Activated naive CD8-positive, alpha-beta T cell (primary cell): Measurements from ENCODE around the gene BZW2.
"Not testable (repeated sequence)": the region's sequence is repeated elsewhere in the genome, so short reads cannot be mapped to it uniquely, and the experiment has no call there.

ENCODE experiments used
- H3K27ac Mint-ChIP-seq: one replicate; pipeline ENCODE4 v1.8.0; 2021; ENCODE audit warnings: mixed read lengths
- H3K27me3 Mint-ChIP-seq: one replicate; pipeline ENCODE4 v1.8.0; 2021; ENCODE audit warnings: mixed read lengths
- H3K36me3 Mint-ChIP-seq: one replicate; pipeline ENCODE4 v1.8.0; 2021; ENCODE audit warnings: mixed read lengths
- H3K4me1 Mint-ChIP-seq: one replicate; pipeline ENCODE4 v1.8.0; 2021; ENCODE audit warnings: low read depth, mixed read lengths
- H3K4me3 Mint-ChIP-seq: one replicate; pipeline ENCODE4 v1.8.0; 2021; ENCODE audit warnings: mild to moderate bottlenecking, mixed read lengths
- H3K9me3 Mint-ChIP-seq: one replicate; pipeline ENCODE4 v1.8.0; 2021; ENCODE audit warnings: low read depth, mixed read lengths

BZW2 gene

GRCh38 chr7:16652888-16653287, 6.9 kb downstream of the BZW2 start:
- Mint-ChIP-seq H3K9me3 (no peaks in the 10 kb centered on the region), H3K4me1 (peaks cover 78% of the 10 kb centered on the region), H3K36me3 (peaks cover 17% of the 10 kb centered on the region), H3K4me3 (no peak overlapping the region), H3K27me3 (no peaks in the 10 kb centered on the region), H3K27ac (no peak overlapping the region)

DNA sequence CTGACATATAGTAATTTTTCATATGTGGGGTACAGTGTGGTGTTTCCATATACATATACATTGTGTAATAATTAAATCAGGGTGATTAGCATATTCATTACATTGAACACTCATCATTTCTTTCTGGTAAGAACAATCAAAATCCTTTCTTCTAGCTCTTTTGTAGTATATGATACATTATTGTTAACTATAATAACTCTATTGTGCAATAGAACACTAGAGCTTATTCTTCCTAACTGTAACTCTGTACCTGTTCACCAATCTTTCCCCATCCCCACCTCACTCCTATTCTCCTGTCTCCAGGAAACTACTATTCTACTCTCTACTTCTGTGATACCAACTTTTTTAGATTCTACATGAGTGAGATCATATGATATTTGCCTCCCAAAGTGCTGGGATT, 9.4 kb downstream of the BZW2 start:
- peaks cover 60% of the 10 kb centered on the region for H3K4me1 Mint-ChIP-seq
- H3K9me3 Mint-ChIP-seq = no peaks in the 10 kb centered on the region
- H3K36me3 Mint-ChIP-seq = peaks cover 10% of the 10 kb centered on the region
- peak overlapping the region; percentile 17 for H3K4me3 Mint-ChIP-seq
- H3K27ac Mint-ChIP-seq = no peak overlapping the region
- no peaks in the 10 kb centered on the region for H3K27me3 Mint-ChIP-seq

GRCh38 chr7:16656141-16656540, 10.2 kb downstream of the BZW2 start:
- peaks cover 58% of the 10 kb centered on the region for H3K4me1 Mint-ChIP-seq

DNA sequence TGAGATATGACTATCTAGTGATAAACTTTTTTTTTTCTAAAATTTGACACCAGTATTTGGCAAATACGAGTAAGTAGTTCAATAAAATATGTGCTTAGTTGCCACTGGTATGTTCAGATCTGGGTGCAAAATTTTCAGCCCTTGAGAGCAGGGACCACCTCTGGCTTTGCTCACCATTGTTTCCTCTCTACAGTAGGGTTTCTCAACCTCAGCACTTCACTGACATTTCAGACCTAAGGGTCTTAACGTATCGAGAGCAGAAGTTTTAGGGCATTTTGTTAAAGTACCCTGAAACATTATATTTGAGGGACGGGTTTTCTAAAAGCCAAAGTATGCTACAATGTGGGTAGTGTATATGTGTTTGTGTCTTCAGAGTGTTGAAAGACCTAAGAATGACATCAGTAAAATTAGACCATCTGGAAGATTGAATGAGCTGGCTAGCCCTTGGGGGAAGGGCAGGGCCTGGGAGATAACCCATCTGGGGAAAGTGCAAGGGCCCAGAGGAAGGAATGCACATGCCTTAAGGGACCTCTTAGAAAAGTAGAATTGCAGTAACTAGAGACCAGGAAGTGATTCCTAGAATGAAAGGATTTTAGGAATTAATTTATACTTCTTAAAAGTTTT, 11.8 kb downstream of the BZW2 start:
- H3K4me1 Mint-ChIP-seq = peaks cover 56% of the 10 kb centered on the region
- H3K36me3 Mint-ChIP-seq = peaks cover 12% of the 10 kb centered on the region
- H3K27me3 Mint-ChIP-seq = no peaks in the 10 kb centered on the region
- no peak overlapping the region for H3K4me3 Mint-ChIP-seq
- H3K9me3 Mint-ChIP-seq = no peaks in the 10 kb centered on the region
- H3K27ac Mint-ChIP-seq = no peak overlapping the region

More at GRCh38 chr7:16656141-16656540, 10.2 kb downstream of the BZW2 start:
- Mint-ChIP-seq H3K27ac (no peak overlapping the region), H3K36me3 (peaks cover 10% of the 10 kb centered on the region), H3K27me3 (no peaks in the 10 kb centered on the region), H3K4me3 (no peak overlapping the region), H3K9me3 (no peaks in the 10 kb centered on the region)

DNA sequence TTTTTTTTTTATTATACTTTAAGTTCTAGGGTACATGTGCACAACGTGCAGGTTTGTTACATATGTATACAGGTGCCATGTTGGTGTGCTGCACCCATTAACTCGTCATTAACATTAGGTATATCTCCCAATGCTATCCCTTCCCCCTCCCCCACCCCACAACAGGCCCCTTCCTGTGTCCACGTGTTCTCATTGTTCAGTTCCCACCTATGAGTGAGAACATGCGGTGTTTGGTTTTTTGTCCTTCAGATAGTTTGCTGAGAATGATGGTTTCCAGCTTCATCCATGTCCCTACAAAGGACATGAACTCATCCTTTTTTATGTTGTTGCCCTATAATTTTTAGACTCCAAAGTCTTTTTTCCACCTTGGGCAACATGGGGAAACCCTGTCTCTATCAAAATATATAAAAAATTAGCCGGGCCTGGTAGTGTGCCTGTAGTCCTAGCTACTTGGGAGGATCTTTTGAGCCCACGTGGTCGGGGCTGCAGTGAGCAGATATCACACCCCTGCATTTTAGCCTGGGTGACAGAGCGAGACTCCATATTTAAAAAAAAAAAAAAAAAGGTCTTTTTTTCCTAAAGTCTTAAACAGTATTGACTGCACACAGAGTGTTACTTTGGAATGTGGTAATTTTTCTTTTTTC, 14.0 kb downstream of the BZW2 start:
- H3K36me3 Mint-ChIP-seq = peaks cover 17% of the 10 kb centered on the region
- H3K4me1 Mint-ChIP-seq = peaks cover 52% of the 10 kb centered on the region

GRCh38 chr7:16660702-16661464, 14.9 kb downstream of the BZW2 start:
- Mint-ChIP-seq H3K36me3 (peaks cover 19% of the 10 kb centered on the region), H3K9me3 (no peaks in the 10 kb centered on the region), H3K27ac (peak overlapping the region; percentile 81), H3K4me1 (peaks cover 49% of the 10 kb centered on the region), H3K27me3 (no peaks in the 10 kb centered on the region), H3K4me3 (no peak overlapping the region)

More for the DNA sequence above, 14.0 kb downstream of the BZW2 start:
- not testable (repeated sequence) for H3K27ac Mint-ChIP-seq, H3K9me3 Mint-ChIP-seq, H3K27me3 Mint-ChIP-seq, H3K4me3 Mint-ChIP-seq

DNA sequence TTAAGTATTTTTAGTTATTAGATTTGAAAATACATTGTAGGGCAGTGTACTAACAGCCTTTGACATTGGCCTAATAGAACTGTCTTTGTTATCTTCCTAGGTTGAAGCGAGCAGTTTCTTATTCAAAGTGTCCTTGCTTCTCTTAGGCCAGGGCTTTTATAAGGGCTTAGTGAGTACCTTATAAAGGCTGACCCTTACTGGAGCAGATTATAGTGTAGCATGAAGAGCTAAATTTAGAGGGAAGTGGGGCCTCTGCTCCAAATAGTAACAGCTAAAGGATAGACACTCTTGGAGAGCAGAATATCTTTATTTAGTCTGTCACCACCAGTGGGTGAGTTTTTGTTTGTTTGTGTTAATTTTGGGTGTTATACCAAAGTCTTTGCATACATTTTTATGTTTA, 15.9 kb downstream of the BZW2 start:
- H3K36me3 Mint-ChIP-seq = peaks cover 15% of the 10 kb centered on the region
- H3K27me3 Mint-ChIP-seq = no peaks in the 10 kb centered on the region
- no peaks in the 10 kb centered on the region for H3K9me3 Mint-ChIP-seq

GRCh38 chr7:16667355-16667754, 21.4 kb downstream of the BZW2 start:
- Mint-ChIP-seq H3K36me3 (peaks cover 30% of the 10 kb centered on the region), H3K27ac (no peak overlapping the region), H3K4me3 (no peak overlapping the region), H3K27me3 (no peaks in the 10 kb centered on the region), H3K9me3 (peaks cover 4% of the 10 kb centered on the region), H3K4me1 (peaks cover 40% of the 10 kb centered on the region)

More for the DNA sequence above, 15.9 kb downstream of the BZW2 start:
- no peak overlapping the region for H3K4me3 Mint-ChIP-seq
- H3K4me1 Mint-ChIP-seq = peaks cover 42% of the 10 kb centered on the region
- no peak overlapping the region for H3K27ac Mint-ChIP-seq

DNA sequence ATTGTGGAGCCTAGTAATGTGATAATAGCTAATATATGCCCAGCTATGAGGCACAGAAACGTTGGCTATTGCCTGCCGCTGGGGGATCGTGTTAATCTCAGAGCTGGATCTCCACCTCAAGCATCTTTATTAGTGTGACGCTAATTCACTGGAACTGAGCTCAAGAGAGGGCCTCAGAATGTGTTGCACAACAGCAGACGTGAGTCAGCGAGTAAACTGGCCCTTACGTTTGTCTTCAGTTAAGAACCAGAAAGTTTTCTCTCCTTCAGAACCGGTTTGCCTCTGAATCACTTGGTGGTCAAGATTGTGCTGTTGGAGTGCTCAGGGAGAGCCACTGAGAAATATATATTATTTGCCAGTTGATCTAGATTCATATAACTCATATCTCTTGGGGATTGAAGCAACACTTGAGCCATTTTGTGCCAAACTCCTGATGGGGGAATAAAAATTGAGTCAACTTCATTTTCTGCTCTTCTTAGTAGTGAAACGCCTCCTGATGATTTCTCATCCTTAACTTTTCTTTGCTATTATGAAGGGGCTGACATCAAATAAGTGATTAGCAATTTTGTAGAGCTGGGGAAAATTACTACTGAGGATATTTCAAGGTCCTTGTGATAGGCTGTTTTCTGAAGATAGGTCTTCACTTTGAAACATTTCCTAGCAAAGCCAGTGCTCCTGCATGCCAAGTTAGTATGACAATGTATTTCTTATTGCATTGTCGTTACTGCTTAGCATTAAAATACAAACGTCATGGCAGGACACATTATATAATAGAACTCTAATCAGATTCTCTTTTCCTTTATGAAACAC, 22.3 kb downstream of the BZW2 start:
- Mint-ChIP-seq H3K27me3 (no peaks in the 10 kb centered on the region), H3K4me3 (no peak overlapping the region)

DNA sequence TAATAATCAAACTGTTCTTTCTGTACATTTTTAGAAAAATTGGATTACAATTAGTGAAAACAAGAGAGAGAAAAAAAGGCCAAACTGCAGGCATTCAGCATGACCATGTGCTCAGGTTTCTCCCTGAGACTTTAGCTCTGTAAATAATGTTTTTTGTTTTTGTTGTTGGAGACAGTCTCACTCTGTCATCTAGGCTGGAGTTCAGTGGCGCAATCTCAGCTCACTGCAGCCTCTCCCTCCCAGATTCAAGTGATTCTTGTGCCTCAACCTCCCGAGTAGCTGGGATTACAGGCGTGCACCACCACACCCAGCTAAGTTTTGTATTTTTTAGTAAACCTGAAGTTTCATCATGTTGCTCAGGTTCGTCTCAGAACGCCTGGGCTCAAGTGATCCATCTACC, 23.0 kb downstream of the BZW2 start:
- Mint-ChIP-seq H3K4me3 (no peak overlapping the region), H3K9me3 (peaks cover 4% of the 10 kb centered on the region), H3K36me3 (peaks cover 31% of the 10 kb centered on the region), H3K4me1 (peaks cover 36% of the 10 kb centered on the region), H3K27ac (no peak overlapping the region), H3K27me3 (no peaks in the 10 kb centered on the region)

More for the DNA sequence above, 22.3 kb downstream of the BZW2 start:
- peaks cover 37% of the 10 kb centered on the region for H3K4me1 Mint-ChIP-seq
- no peak overlapping the region for H3K27ac Mint-ChIP-seq
- peaks cover 31% of the 10 kb centered on the region for H3K36me3 Mint-ChIP-seq
- H3K9me3 Mint-ChIP-seq = peaks cover 4% of the 10 kb centered on the region

- peaks cover 4% of the 10 kb centered on the region for H3K9me3 Mint-ChIP-seq
- peaks cover 31% of the 10 kb centered on the region for H3K4me1 Mint-ChIP-seq
- H3K27ac Mint-ChIP-seq = no peak overlapping the region
- H3K4me3 Mint-ChIP-seq = no peak overlapping the region
- peaks cover 26% of the 10 kb centered on the region for H3K36me3 Mint-ChIP-seq
- H3K27me3 Mint-ChIP-seq = no peaks in the 10 kb centered on the region
Observed at GRCh38 chr7:16669581-16669980, 23.6 kb downstream of the BZW2 start.

DNA sequence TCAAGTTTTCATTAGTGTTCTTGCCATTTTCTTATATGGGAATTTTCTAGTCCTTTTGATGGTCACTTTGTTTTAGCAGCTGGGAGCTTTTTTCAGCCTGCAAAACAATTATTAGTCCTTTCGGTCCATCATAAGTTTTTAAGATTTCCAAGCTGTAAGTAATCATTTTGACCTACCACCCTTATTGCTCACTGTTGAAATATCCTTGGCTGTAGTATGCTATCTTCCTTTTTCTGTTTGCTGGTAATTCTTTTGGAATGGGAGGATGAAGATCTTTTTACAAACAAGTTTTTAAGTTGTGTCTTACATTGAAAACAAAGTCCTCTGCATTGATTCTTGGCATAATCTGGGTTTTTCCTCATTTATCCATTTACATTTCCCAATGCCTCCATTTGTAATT, 24.0 kb downstream of the BZW2 start:
- Mint-ChIP-seq H3K27me3 (no peaks in the 10 kb centered on the region), H3K27ac (peak overlapping the region; percentile 13), H3K4me1 (peaks cover 31% of the 10 kb centered on the region), H3K4me3 (no peak overlapping the region), H3K36me3 (peaks cover 26% of the 10 kb centered on the region), H3K9me3 (peaks cover 4% of the 10 kb centered on the region)

DNA sequence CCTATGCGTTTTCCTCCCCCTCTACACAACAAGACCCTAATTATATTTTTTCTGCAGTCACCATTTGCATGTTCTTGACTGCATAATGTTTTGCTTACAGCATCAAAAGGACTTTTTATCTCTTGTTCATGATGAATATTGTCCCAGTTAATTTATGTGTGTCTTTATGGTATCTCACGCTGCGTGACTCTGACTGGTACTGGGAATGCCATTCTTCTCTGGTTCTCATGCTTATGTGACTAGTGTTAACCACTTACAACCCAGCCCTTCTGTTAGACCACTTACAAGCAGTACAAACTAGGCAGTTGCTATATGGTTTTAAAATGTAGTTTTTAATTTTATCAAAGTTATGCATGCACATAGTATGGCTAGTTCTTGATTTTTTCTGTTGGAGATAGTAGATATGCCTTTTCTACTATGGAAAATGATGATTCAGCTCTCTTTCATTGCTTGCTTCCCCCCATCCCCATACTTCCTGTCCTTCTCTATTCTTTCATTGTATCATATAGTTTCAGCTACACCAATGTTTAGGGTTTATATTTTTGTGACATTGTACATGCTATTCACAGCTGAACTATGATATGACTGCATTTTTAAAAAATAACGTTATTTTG, 24.9 kb downstream of the BZW2 start:
- no peak overlapping the region for H3K27ac Mint-ChIP-seq
- peaks cover 4% of the 10 kb centered on the region for H3K9me3 Mint-ChIP-seq
- H3K4me3 Mint-ChIP-seq = no peak overlapping the region
- peaks cover 29% of the 10 kb centered on the region for H3K4me1 Mint-ChIP-seq
- peaks cover 23% of the 10 kb centered on the region for H3K36me3 Mint-ChIP-seq
- no peaks in the 10 kb centered on the region for H3K27me3 Mint-ChIP-seq

- no peak overlapping the region for H3K27ac Mint-ChIP-seq
- peaks cover 29% of the 10 kb centered on the region for H3K4me1 Mint-ChIP-seq
- peaks cover 4% of the 10 kb centered on the region for H3K9me3 Mint-ChIP-seq
- no peaks in the 10 kb centered on the region for H3K27me3 Mint-ChIP-seq
- no peak overlapping the region for H3K4me3 Mint-ChIP-seq
- peaks cover 26% of the 10 kb centered on the region for H3K36me3 Mint-ChIP-seq
Observed at GRCh38 chr7:16671811-16672210, 25.8 kb downstream of the BZW2 start.
